BE2C (cell line): Measurements from ENCODE around the gene SEC16A.

Source experiments
- DNase-seq: peaks from one replicate; pipeline ENCODE4 v3.0.0-alpha.2; 2020
- H3K27me3 ChIP-seq: fragments of 250-450 bp; sonication (Bioruptor Pico); 2 replicates; pipeline ENCODE4 v1.5.1; 2020; ENCODE audit warnings: mild to moderate bottlenecking
- H3K36me3 ChIP-seq: fragments of 250-450 bp; sonication (Bioruptor Pico); 2 replicates; pipeline ENCODE4 v1.5.1; 2020; ENCODE audit warnings: mild to moderate bottlenecking
- H3K4me1 ChIP-seq: fragments of 250-450 bp; sonication (Bioruptor Pico); 2 replicates; pipeline ENCODE4 v1.5.1; 2020
- H3K4me3 ChIP-seq: 2 replicates; pipeline ENCODE4 v1.5.1; 2011; ENCODE audit warnings: low read depth, low read length
- H3K9me3 ChIP-seq: fragments of 250-450 bp; sonication (Bioruptor Pico); 2 replicates; pipeline ENCODE4 v1.5.1; 2020
- CTCF ChIP-seq: IDR thresholded peaks from 2 replicates; pipeline ENCODE4 v1.5.1; 2012; ENCODE audit warnings: mild to moderate bottlenecking, low read depth, low read length

Gene SEC16A

GRCh38 chr9:136488247-136489214, 5.7 kb upstream of the SEC16A start:
- H3K9me3 ChIP-seq = no peaks in the 10 kb centered on the region
- H3K4me3 ChIP-seq = no peak overlapping the region
- no peaks in the 10 kb centered on the region for H3K27me3 ChIP-seq
- peak; percentile 65 for DNase-seq
- H3K36me3 ChIP-seq = no peaks in the 10 kb centered on the region
- H3K4me1 ChIP-seq = no peaks in the 10 kb centered on the region
- peak; percentile 96 for TF ChIP-seq CTCF

GRCh38 chr9:136487672-136488071, 4.8 kb upstream of the SEC16A start:
- no peak for TF ChIP-seq CTCF
- DNase-seq = no peak

GRCh38 chr9:136486823-136487620, 4.2 kb upstream of the SEC16A start:
- Histone ChIP-seq H3K36me3 (peaks cover 5% of the 10 kb centered on the region; the same call in 1 of the 2 replicates), H3K27me3 (no peaks in the 10 kb centered on the region), H3K4me3 (no peak overlapping the region), H3K4me1 (no peaks in the 10 kb centered on the region), H3K9me3 (no peaks in the 10 kb centered on the region)
- no peak for DNase-seq
- TF ChIP-seq CTCF = no peak

More at GRCh38 chr9:136487672-136488071, 4.8 kb upstream of the SEC16A start:
- Histone ChIP-seq H3K36me3 (peaks cover 2% of the 10 kb centered on the region; the same call in 1 of the 2 replicates), H3K27me3 (no peaks in the 10 kb centered on the region), H3K9me3 (no peaks in the 10 kb centered on the region), H3K4me1 (no peaks in the 10 kb centered on the region), H3K4me3 (no peak overlapping the region)

- Histone ChIP-seq H3K36me3 (peaks cover 5% of the 10 kb centered on the region; the same call in 1 of the 2 replicates), H3K27me3 (no peaks in the 10 kb centered on the region), H3K9me3 (no peaks in the 10 kb centered on the region), H3K4me1 (no peaks in the 10 kb centered on the region), H3K4me3 (no peak overlapping the region)
- DNase-seq = no peak
- no peak for TF ChIP-seq CTCF
Observed at GRCh38 chr9:136486131-136486530, 3.3 kb upstream of the SEC16A start.

GRCh38 chr9:136485049-136486045, 2.5 kb upstream of the SEC16A start:
- H3K4me3 ChIP-seq = no peak overlapping the region; the same call in 1 of the 2 replicates
- H3K36me3 ChIP-seq = peaks cover 5% of the 10 kb centered on the region; the same call in 1 of the 2 replicates
- peak; percentile 84 for DNase-seq
- no peaks in the 10 kb centered on the region for H3K9me3 ChIP-seq
- no peaks in the 10 kb centered on the region for H3K4me1 ChIP-seq
- TF ChIP-seq CTCF = peak; percentile 90
- H3K27me3 ChIP-seq = no peaks in the 10 kb centered on the region
